GM21825 (cell line): ENCODE results near the gene SLC18A2.

Source experiments
- ATAC-seq: cut with Tn5 transposase; IDR thresholded peaks from one replicate; pipeline ENCODE4 v1.9.1; 2021; ENCODE audit warnings: mild to moderate bottlenecking, moderate library complexity; ENCODE audit not compliant: unreplicated experiment

The SLC18A2 gene

GRCh38 chr10:117237401-117237991 is 3.4 kb upstream of the SLC18A2 start:
- ATAC-seq, result no peak

GRCh38 chr10:117239051-117239450 is 1.9 kb upstream of the SLC18A2 start:
- ATAC-seq, result no peak

DNA sequence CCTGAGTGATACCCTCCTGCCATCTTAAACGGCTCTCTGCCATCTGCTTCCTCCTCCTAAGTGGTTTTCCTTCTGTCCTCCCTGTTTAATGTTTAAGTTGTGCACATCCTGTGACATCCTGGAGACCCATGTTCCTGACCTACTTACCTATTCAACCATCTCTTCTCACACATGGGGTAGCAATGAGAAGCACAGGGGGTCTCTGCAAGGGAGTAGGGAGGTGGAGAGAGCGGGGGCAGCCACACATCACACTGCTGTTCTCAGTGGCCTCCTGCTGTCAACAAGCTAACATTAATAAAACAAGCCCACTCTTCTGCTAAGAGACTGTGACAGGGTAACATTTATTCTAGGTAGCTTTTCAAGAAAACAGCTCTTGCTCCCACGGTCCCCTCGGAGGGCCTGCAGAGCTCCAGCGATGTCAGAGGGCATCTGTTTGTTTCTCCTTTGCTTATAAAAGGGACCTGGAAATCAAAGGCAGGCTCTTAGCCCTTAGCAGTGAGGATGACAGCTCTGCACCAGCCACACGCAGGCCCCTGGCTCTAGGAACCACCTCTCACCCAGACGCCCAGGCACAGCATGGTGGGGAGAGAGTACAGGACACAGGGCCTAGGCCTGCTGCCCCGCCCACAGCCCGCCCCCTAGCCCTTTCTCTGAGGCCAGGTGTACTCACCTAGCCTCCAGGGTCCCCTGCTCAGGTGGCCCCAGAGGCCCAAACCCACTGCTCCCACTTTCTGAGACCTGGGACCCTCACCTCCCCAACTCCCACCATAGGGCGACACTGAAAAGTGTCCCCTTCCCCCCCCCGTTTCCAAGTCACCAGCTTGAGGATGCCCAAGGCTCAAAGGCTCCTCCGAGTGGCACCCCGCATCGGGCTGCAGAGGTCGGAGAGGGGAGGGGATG is 943 bp upstream of the SLC18A2 start:
- ATAC-seq, result no peak

GRCh38 chr10:117241541-117242462 is 888 bp downstream of the SLC18A2 start:
- no peak for ATAC-seq

DNA sequence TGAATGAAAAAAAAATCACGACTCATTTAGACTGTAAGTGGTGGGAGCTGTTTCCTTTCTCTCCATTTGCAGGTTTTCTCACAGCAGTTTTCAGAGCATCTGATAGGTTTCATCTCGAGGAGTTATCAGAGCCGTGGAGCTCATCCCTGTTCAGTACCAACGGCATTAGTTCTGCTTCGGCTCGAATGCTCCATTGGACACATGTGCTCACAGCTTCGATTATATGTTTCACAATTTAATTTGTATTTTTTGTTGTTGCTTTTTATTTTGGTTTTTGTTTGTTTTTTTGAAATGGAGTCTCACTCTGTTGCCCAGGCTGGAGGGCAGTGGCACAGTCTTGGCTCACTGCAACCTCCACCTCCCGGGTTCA is 1.5 kb downstream of the SLC18A2 start:
- no peak for ATAC-seq

DNA sequence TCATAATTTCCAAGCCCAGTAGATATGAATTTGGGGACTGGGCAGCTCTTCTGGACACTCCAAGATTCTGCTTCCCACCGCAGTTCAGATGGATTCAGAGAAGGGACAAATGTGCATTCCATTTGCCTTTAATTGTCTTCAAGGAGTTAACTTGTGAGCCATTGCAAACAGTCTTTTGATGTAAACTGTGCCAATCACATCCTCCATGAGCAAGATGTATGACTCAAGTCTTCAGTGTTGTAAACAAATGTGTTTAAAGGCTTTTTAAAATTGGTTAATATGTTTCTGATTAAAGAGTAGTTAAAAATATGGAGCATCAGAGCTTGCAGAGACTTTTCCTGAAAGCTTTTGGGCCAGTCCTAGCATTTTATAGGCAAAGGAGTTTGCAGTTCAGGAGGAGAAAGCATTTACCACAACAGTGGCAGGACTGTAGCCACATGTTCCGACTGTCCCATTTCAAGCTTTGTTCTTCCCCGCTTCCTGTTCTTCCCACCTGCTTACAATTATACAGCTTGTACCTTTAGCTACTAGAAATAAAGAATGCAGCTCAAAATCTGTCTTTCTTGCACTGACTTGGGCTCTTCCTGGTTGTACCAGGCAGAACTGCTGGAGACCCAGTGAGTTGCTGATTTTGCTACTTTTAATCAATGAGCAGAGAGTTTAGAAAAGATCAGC is 6.2 kb downstream of the SLC18A2 start:
- no peak for ATAC-seq

- ATAC-seq, result no peak
These were observed 8.0 kb downstream of the SLC18A2 start for GRCh38 chr10:117248750-117249465.

DNA sequence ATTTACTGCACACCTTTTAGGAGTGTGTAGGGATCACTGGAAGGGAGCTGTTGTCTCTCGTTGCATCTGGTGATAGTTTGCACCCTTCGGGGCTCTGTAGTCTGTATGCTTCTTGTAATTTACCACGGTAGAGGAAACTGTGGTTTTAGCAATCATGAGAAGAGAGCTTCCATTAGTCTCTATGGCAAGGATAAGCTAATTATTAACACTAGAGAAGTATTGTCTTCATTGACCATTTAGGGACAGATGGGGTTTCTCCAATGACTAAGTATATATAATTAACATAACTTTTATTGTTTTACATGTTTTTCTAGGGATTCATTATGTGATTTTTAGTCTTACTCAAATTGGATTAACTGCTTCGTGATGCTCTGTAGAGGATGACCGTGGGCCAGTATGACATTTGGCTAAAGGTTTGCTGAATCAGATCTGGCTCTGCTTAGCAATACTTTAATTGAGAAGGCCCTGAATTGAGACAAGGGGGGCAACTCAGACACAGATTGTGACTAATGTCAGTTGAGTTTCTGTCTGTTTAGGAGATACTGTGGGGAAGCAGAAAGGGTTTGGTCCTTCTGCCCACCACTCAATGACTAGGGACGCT is 8.7 kb downstream of the SLC18A2 start:
- peak; percentile 69 for ATAC-seq

DNA sequence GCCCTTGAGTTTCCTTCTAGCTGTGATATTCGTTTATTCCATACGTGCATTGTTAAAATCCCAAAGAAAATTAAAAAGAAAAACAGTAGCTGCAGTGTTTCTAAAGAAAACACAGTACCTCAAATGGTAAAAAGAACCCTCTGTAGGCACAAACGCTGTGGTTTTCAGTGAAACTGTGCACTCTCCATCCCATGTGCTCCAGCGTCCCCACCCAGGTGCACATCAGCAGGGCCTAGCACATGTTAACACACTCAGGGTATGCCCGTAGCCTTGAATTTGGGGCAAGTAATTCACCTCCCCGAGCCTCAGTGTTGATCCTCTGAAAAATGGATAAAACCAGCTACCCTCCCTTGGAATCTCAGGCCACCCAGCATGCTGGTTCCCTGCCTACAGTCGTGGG is 9.5 kb downstream of the SLC18A2 start:
- no peak for ATAC-seq

DNA sequence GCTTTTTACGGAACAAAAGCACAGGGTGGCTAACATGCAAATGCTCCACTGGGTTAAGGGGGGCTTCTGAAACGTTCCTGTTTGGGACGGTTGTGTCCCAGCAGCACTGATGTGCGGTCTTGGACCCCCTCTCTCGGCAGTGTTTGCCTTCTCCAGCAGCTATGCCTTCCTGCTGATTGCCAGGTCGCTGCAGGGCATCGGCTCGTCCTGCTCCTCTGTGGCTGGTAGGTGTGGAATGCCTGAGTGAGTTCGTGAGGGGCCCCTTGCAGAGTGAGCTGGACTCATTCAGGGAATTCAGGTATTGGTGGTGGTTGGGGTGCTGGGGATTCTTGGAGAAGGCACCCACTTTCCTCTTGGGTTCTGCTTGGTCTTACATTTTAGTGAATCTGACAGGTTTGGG is 13.0 kb downstream of the SLC18A2 start:
- ATAC-seq, result no peak

DNA sequence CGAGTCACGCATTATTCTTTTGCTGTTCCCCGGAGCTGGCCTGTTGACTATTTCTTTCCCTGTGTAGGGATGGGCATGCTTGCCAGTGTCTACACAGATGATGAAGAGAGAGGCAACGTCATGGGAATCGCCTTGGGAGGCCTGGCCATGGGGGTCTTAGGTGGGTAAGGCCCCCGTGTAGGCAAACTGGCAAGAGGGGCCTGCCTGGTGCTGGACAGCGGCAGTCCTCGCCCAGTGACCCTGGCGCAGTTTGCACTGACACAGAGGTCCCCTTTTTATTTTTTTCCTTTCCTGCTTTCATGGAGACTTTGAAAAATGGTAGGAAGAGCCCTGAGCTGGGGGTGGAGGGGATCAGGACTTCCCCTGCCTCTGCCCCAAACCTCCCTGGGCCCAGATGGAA is 13.4 kb downstream of the SLC18A2 start:
- ATAC-seq, result no peak

DNA sequence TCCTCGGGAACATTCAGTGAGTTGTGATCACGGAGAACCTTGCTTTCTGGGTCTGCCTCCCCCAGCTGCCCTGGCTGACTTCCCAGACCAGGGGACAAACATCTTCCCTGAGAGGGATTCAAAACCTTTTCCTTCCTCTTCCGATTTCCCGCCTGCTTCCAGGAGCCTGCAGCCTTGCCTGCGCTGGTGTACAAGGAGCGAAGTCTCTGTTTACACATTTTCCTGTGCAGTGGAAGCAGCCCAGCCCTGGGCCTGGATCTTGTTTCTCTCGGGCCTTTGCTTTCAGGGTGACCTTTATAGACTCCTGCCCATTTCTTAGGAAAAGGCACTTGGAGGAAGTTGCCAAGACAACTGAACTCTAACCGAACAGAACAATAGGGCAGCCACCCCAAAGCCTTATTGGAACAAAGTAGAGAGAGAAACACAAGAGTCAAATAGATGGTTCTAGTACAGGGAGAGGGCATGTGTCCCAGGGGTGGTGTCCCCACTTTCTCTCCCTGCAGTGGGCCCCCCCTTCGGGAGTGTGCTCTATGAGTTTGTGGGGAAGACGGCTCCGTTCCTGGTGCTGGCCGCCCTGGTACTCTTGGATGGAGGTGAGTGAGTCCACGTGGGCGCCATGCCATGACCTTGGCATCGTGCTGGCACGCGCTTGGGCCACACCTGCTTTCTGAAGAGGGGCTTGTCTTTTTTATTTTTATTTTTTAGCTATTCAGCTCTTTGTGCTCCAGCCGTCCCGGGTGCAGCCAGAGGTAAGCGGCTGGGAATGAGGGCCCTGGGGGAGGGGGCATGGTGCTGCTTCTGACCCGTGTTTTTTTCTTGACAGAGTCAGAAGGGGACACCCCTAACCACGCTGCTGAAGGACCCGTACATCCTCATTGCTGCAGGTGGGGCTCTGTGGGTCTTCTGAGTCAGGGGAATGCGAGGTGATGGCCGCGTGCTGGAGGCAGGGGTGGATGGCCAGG is 14.1 kb downstream of the SLC18A2 start:
- ATAC-seq, result no peak

DNA sequence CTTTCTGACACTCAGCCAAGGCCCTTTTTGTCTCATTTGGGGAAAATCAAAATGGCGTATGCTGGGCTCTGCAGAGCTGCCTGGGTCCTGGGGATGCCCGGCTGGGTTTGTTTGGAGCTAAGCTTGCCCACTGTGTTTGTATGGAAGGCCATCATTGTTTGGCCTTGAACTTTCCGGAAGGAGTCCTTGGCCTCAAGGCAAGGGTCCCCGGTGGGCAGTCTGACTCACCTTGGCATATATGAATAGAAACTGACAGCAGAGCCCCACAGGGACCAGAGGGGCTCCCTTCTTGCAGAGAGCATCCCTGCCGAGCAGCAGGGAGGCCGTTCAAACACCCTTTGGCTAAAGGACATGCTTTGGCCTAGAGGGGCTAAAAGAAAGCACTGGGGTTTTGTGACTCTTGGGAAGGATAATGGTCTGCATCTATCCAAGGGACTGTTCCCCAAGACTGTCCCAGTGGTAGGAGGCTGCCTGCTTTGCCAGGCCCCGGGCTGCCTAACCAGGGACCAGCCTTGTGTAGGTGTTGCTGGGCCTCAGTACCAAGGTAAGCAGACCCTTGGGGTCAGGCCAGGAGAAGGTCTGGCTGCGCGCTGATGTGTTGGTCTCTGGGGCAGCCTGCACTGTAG is 15.0 kb downstream of the SLC18A2 start:
- no peak for ATAC-seq

DNA sequence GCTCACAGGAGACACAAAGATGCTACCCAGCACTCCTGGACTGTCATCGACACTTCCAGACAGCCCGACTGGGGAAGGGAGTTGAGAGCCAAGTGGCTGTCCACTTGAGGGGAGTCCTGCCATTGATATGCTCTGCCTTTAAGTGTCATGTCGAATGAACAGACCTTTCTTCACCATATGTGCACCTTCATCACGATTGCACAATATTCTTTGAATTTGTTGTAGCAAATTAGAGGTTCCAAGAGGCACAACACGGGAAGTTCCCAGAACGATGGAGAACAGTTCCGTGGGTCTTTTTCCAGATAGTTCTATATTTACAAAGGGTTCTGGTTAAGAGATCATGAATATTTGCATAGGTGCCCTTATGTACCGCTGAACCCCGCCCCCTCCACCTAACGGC is 16.0 kb downstream of the SLC18A2 start:
- no peak for ATAC-seq

GRCh38 chr10:117257721-117258120 is 16.8 kb downstream of the SLC18A2 start:
- no peak for ATAC-seq

GRCh38 chr10:117259279-117259678 is 18.4 kb downstream of the SLC18A2 start:
- ATAC-seq, result no peak

DNA sequence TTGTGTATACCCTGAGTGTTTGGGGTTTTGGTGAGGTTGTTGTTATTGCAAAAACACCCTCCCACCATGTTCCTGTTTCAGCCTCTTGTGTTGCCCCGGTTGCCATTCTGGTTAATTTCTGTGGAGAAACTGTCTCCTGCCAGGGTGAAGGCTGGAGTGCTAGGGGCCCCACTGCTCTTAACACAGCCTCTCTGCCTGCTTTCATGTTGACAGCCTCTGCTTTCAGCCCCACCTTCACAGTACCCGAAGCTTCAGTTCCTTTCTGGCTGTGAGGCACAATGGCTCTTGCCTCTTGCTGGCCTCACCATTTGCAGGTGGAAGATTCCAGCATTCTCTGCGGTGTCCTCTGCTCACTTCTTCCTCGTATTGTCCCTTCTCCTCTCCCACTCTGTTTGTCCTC is 19.2 kb downstream of the SLC18A2 start:
- no peak for ATAC-seq

DNA sequence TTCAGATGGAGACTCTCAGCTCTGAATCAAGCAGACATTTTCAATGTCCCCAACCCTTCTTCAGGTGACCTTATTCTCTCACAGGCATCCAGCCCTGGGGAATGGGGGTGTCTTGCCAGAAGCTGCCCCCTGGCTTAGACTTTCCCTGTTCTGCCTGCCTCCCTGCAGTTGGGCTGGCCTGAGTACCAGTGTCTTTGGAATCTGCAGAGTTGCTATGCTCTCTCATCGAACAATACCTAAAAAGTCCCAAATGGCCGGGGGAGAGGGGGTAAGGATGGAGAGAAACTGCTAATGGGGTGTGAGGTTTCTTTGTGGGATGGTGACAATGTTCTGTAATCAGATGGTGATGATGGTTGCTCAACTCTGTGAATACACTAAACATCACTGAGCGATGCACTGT is 20.6 kb downstream of the SLC18A2 start:
- no peak for ATAC-seq
